ENCODE data around the gene EFEMP2.
A peak's percentile ranks its signal among the peaks of the same experiment; 100 is the strongest.
"Not testable (repeated sequence)": the region's sequence is repeated elsewhere in the genome, so short reads cannot be mapped to it uniquely, and the experiment has no call there.

The EFEMP2 gene

DNA sequence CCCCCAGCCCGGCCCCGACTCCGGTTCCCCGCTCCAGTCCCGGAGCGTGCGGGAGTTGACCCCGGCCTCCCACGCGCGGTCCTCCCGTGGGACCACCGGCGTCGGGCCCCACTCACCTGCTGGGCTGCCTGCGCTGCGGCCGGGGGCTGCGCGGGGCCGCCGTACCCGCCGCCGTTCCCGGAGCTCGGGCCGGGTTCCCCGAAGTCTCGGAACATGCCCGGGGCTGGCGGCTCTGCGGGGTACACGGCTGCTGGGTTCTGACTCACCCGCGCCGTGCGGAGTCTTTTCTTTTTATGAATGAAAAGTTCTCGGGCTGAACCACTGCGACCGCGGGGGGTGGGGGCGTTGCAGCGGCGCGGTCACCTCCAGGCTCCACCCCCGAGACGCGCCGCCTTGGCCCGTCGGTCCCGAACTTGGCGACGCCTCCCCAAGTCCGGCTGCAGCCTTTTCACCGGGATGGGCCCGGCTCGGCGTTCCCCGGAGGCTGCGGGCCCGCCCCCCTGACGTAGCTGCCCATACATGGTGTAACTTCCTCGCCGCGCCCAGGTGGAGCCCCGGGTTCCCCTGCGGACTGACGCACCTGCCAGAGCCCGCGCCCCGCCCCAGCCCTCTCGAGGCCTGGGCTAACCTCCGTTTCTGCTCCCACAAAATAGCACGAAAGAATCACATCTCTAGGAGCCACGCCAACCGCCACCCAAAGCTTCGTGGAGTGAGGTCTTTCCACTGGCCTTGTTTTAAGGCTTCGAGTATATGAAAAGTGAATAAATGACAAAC lies 27.7 kb upstream of the EFEMP2 start, which contains the start of gene FOSL1:
Gene FOSL1 (minus strand): TSS at position 264 of the 774 bp plus-strand sequence. CDS start 49 bp downstream, at position 215.
- peak; percentile 92 for DNase-seq

DNA sequence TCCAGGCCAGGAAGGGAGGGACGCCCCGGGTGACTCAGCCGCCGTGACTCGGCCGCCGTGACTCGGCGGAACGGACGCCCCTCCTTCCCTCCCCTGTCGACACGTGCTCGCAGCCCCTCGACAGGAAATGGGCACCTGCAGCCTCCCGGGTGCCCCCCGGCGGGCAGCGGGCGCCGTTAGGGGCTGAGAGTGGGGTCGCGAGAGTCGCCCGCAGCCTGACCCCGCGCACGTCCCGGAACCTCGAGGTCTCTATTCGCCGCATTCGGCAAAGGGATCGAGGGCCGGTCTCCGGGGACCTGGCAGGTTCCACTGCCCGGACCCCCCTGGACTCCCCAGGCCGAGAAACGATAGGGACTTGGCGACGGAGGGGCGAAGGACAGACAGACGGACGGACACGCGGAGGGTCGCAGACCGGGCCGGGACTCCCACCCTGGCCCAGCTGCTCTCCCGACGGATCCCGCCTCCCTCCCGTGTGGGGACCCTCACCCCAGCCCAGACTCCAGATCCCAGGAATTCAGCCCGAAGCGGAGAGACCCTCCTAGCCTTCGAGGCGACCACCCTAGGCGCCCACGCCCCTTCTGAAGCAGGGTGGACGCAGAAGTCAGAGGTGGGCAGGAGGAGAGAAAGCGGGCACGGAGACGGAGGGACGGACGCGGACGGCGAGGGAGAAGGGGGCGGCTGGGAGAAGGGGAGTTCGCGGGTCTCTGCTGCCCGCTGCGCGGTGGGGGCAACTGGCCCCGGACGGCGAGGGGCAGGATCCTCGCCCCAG lies 26.9 kb upstream of the EFEMP2 start:
- DNase-seq, result no peak

DNA sequence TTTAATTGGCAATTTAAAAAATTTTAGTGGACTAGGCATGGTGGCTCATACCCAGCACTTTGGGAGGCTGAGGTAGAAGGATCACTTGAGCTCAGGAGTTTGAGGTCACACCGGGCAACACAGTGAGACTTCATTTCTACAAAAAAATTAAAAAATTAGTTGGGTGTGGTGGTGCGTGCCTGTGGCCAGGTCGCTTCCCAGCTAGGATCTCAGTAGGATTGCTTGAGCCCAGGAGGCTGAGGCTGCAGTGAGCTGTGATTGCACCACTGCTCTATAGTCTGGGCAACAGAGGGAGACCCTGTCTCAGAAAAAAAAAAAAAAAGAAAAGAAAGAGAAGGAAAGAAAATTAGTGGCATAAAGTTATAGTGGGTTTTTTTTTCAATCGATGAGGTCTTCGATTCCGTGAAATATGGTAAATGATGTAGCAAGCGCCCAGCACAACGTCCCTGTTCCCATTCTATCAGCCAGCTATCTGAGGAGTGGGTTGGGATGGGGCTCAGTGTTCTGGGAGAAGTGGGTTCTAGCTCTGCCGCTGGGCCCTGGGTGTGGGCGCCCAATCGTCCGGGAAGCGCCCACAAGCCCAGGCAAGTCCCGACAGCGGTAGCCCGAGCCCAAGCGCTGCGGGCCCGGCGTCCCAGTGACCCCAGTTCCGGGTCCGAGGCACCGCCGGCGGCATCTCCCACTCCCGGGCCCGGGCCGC lies 26.2 kb upstream of the EFEMP2 start:
- no peak for DNase-seq

DNA sequence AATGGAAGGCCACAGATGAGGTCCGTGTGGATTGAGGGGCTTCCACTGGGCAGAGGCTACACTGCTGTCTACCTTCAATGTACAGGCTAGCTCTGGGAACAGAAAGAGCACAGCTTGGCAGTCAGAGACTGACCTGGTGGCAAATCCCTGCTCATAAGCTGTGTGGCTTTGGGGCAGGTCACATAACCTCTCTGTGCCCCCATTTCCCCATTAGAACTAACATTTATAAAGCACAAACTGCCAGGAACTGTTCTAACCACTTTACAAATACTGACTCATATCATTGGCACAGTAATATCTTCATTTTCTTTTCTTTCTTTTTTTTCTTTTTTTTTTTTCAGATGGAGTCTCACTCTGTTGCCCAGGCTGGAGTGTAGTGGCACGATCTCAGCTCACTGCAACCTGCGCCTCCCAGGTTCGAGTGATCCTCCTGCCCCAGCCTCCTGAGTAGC lies 24.4 kb upstream of the EFEMP2 start:
- DNase-seq, result no peak

DNA sequence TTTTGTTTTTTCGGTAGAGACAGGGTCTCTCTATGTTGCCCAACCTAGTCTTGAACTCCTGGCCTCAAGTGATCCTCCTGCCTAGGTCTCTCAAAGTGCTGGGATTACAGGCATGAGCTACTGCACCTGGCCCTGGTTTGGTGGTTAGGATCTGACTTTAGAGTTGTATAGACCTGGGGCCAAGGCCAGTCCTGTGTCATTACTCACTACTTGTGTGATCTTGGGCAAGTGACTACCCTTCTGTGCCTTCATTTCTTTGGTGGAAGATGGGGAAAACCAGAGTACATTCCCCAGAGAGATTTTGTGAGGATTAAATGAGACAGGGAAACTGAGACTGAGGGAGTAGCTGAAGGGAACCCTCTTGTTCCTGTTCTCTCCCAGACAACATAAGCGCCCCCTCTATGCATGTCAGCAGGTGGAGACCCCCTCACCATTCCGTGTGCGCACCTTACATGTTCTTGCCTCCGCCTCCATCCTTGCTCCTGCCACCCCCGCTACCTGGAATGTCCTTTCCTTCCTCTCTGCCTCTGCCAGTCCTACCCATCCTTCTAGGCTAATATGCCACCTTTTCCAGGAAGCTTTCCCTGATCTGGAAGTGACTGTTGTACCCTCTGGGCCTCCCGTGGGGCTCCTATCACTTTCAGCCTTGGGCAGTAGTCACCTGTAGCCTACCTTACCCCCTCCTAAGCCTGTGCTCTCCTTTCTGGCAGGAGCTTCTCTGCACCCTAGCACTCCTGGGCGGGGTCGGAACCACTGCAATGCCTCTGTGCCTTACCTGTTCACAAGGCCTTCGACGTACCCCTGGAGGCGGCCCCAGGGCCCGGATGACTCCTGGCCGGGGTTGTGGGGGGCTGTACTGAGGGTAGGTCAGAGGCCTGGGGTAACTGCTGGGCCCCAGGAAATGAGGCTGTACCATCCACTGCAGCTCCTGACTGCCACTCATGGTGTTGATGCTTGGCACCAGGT lies 23.7 kb upstream of the EFEMP2 start:
- no peak for DNase-seq

DNA sequence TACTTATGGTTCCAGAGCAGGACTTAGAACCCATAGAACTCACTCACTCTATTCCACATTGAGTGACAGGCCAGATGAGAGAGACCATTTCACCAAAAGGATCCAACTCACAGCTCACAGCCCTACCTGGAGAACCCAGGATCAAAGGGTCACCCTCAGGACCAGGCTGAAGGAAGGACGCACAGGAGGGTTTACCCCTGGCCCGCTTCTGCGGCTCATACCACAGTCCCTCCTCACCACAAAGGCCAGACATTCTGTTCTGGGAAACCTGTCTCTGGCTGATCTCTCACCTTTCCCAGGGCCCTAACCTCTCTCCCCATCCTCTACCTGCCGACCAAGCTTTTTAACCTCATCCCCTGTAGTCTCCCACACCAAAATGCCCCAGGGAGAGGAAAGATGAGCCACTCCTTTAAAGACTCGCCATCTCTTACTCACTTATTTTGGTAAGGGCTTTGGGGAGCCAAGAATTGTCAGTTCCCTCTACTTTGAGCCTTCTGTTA lies 22.9 kb upstream of the EFEMP2 start:
- no peak for DNase-seq

DNA sequence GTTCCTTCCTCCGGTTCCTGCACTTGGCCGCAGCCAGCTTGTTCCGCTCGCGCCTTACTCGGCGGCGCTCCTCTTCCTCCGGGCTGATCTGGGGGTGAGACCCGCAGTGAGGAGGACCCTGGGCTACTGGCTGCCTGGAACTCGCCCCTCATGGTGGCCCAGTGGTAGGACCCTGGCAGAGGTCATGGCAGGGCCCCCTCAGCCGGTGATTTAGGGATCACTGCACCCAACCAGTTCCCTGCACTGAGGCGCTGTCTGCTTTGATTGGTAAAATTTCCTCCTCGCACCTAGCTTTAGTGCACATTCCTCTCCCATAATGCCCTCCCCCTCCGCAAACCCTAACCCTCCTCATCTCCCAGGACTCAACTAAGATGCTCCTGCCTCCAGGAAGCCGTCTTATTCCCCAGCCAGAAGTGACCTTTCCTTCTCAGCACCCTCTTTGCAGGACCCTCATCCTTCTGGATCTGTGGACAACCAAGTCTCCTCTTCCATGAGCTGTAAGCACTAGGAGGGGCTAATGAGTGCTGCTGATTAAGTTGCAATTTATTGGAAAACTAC lies 21.5 kb upstream of the EFEMP2 start:
- DNase-seq, result no peak

DNA sequence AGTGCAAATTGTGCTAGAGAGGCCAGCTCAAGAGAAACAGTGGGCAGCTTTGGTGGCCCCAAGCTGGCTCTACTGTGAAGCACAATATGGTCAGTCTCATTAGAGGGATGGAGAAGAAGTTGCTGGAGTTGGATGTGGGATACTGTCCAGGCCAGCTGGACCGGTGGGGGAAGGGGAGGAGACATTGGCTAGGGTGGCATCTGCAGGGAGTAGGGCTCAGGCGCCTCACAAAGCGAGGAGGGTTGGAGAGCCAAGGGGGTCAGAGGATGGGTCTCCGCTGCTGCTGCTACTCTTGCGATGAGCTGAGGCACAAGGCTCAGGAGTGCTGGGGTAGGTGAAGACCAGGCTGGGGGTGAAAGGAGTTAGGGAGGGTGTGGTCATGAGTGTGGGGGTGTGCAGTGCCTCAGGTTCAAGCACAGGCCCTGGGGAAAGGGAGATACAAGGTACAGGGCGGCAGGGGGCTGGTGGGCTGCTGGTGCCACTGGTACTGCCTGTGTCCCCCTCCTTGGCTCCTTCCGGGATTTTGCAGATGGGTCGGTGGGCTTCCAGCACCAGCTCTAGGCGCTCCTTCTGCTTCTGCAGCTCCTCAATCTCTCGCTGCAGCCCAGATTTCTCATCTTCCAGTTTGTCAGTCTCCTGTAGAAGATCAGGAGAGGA lies 20.2 kb upstream of the EFEMP2 start:
- DNase-seq, result no peak

DNA sequence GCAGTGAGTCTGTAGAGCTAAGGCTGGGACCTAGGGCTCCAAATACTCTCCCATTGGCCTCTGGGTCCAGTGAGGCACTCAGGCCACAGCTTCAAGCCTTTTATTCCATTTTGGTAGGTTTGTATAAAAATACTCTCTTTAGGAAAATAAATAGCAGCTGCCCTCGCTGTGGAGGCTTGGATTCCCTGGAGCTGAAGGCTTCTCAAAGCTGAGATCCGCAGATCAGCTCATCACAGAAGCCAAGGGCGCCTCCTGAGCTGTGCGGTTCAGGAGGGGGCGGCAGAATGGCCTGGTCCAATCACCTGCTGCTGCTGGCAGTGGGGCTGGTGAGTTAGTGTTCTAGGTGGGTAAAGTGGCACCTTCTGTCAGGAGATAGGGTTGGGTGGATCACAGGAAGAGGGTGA lies 19.5 kb upstream of the EFEMP2 start:
- DNase-seq, result not testable (repeated sequence)

DNA sequence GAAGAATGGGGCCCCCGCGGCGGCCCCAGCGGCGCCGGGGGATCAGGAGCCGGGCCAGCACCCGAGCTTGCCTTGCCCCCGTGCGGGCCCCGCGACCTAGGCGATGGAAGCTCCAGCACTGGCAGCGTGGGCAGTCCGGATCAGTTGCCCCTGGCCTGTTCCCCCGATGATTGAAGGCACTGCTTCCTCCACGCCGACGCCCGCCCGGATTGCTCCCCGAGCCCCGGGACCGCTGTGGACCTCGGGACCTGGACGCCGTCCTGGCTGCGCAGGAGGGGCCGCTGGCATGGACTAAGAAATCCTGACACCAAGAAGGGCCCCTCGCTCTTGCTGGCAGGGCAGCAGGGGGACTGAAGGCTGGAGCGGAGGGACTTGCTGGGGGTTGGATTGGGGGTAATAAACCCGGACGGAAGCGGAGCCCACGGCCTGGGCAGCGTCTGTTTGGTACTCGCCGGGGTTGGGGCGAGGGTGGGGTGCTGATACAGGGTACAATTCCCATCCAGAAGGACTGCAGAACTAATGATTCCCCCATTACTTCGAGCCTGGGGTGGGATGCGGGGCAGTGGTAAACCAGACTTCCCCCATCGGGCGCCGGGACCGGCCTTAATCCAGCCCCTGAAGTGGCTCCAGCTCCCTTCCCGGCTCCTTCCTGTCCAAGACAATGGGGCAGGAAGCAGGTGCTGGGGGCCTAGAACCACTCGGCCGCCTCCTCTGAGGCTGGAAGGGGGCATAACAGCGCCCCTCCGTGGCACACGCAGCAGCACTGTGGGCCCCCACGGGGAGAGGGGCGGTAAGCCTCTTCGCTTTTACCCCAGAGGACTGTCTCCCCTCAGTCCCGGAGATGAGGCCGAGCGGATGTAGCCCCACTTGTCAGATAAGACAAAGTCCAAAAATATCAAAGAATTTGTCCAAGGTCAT lies 18.9 kb upstream of the EFEMP2 start:
- peak; percentile 41 for DNase-seq

DNA sequence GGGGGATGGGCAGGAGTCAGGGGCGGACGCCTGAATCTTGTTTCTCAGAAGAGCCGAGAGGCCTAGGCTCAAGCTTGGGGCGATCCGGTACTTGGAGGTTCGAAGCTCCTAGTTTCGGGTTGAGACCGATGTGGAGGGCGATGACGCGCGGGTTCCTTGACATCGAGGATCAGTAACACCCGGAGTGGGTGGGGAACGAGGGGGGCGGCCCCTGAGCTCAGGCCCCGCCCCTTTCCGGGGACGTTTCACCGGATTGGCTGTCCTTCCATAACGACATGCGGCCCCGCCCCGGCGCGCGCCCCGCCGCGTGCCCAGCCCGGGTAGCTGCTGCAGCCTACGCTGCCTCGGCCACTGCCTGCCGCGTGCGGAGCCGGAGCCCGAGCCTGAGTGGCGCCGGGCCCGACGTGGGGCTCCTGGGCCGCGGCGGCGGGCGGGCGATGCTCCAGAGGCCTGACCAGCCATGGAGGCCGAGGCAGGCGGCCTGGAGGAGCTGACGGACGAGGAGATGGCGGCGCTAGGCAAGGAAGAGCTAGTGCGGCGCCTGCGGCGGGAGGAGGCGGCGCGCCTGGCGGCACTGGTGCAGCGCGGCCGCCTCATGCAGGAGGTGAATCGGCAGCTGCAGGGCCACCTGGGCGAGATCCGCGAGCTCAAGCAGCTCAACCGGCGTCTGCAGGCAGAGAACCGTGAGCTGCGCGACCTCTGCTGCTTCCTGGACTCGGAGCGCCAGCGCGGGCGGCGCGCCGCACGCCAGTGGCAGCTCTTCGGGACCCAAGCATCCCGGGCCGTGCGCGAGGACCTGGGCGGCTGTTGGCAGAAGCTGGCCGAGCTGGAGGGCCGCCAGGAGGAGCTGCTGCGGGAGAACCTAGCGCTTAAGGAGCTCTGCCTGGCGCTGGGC lies 18.0 kb upstream of the EFEMP2 start, which contains the start of gene CCDC85B:
Gene CCDC85B (plus strand): TSS at position 350 of the 895 bp plus-strand sequence. CDS start 111 bp downstream, at position 461.
- peak; percentile 82 for DNase-seq

DNA sequence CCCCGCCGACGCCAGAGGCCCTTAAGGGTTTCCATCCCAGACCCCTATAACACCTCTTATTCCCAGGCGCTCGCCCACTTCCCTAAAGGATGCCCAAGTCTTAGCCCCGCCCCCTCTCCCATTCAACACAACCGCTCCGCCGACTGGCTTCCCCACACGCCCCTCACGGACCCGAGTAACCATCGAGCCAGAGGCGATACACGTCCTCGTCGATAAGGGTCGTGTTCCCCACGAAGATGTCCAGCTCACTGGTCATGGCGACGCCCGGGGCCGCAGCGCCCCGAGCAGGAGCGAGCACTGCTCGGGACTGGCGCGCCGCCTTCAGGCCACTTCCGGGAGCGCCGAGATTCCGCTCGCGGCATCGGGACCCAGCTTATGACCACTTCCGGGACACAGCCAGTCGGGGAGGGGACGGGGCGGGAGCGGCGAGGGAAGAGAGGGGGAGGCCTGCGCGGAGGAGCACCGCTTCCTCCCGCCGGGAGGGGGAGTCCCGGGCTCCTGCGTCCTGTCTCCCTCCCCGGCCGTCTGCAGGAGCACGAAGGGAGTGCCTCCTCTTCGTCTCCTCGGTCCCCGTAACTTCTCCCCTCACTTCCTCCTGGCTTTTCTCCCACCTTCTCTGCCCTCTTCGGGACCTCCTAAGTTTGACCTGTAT lies 15.7 kb upstream of the EFEMP2 start, which contains the start of gene FIBP:
Gene FIBP (minus strand): TSS at position 309 of the 652 bp plus-strand sequence. CDS start 53 bp downstream, at position 256.
- DNase-seq, result peak; percentile 93

DNA sequence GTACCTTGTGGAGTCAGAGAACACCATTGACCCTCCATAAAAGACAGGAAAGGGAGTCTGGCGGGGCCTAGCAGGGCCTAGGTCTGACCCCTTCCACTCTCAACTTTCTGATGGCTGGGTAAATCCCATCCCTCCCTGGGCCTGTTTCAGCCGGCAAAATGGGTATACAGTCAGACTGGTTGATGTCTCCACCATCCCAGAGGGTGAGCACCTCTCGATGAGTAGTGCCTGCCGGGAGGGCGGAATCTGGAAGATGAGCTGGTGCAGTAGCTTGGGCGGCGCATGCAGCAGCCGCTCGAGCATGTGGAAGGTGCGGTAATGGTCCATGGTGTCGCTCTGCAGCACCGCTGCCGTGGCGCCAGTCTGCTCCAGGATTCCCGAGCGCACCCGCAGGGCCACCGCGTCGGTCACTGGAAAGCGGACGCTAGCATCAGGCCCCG lies 15.1 kb upstream of the EFEMP2 start:
- DNase-seq, result no peak

DNA sequence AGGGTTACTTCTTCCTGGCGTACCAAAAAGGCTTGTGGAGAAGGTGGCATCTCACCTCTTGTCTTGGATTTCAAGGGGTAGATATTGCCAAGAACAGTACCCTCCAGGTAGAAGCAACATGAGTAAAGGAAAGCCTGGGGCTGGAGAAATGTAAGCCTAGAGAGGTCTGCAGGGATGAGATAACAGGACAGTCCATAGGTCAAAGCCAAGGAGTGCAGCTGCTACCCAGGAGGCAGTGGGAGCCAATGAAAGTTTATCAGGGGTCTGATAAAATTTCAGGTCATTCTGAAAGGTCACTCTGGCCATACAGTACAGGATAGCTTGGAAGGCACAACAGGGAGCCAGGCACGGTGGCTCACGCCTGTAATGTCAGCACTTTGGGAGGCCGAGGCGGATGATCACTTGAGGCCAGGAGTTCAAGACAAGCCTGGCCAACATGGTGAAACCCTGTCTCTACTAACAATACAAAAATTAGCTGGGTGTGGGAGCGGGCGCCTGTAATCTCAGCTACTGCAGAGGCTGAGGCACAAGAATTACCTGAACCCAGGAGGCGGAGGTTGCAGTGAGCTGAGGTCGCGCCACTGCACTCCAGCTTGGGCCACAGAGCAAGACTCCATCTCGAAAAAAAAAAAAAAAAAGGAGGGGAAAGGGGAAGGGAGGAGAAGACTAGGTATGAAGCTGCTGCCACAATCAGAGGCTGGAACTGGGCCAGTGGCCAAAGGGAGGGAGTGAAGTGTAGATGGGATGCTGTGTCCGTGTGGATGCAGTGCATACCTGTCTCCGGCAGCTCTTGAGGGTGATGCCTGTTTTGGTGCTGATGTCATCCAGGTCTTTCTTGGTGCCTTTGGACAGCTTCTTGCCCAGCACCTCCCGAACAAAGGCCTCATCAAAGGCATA lies 14.5 kb upstream of the EFEMP2 start:
- DNase-seq, result no peak

DNA sequence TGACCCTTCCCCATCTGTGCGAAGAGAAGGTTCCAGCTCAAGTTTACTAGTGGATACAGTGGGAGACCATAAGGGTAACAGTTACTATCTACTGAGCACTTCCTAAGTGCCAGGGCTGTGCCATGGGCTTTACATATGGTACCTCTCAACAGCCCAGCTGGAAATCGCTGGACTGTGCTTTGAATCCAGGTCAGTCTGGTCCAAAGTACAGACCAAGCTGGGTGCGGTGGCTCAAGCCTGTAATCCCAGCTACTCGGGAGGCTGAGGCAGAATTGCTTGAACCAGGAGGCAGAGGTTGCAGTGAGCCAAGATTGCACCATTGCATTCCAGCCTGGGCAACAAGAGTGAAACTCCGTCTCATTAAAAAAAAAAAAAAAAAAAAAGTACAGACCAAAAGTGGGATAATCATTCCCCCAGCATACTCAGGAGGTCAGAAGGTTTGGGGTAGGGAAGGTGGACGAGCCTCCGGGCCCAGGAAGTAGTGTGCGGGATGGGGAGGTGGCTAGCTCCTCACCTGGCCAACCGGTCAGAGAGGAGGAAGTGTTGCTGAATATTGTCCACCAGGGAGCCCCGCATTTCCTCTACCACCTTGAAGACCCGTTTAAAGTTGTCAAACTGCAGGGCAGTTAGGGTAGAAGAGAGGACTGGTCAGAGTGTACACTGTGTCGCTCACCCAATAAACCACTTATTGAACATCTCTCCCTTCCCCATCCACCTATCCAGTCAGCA lies 13.4 kb upstream of the EFEMP2 start:
- DNase-seq, result no peak

DNA sequence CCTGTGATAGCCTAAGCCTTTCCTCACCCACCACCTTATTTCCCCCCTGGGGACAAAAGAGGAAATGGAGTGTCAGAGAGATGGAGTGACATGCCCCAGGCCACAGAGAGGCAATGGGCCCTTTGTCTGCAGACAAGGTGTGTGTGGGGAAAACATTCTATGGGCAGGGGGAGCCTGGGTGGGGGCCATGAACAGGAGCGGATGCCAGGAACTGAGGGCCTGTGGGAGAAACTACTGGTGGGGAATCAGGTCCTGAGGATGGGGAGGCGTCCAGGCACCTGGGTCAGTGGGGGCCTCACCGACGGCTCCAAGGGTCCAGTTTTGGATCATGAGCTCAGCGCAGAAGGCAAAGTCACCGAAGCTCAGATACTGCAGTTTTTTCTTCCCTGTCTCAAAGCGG lies 12.6 kb upstream of the EFEMP2 start:
- no peak for DNase-seq

All from NCI-H510A (cell line).